Liver (tissue), 9 donors: ENCODE measurements around the gene FANCI. TPM values are rescaled to one million over a fixed set of nuclear protein-coding genes. Genes with fewer than 3 reads are reported as not detected.

ENCODE experiments used
- DNase-seq: peaks from one replicate; pipeline ENCODE4 v3.0.0-alpha.2; 2017; ENCODE audit warnings: low spot score
- H3K27ac ChIP-seq, 2 donors: one replicate each; pipeline ENCODE4 v1.7.0; 2013; ENCODE audit warnings: inconsistent platforms in 2 of 2, low read length in 2 of 2, control low read depth in 1 of 2, low read depth in 1 of 2, mild to moderate bottlenecking in 1 of 2
- H3K27me3 ChIP-seq, 4 donors: one replicate each; pipeline versions ENCODE4 v1.6.1 to v1.7.0; 2013; ENCODE audit warnings: low read length in 3 of 4, inconsistent platforms in 1 of 4, mild to moderate bottlenecking in 1 of 4, moderate library complexity in 1 of 4; ENCODE audit not compliant: control insufficient read depth in 4 of 4, insufficient read depth in 4 of 4
- H3K36me3 ChIP-seq, 4 donors: one replicate each; pipeline versions ENCODE4 v1.6.1 to v1.7.0; 2013; ENCODE audit warnings: low read length in 3 of 4, mild to moderate bottlenecking in 3 of 4, low read depth in 1 of 4, moderate library complexity in 1 of 4; ENCODE audit not compliant: control insufficient read depth in 4 of 4, insufficient read depth in 3 of 4
- H3K4me1 ChIP-seq, 4 donors: one replicate each; pipeline versions ENCODE4 v1.6.1 to v1.7.0; 2013; ENCODE audit warnings: low read length in 3 of 4, mild to moderate bottlenecking in 3 of 4, moderate library complexity in 1 of 4; ENCODE audit not compliant: control insufficient read depth in 4 of 4, insufficient read depth in 4 of 4
- H3K4me3 ChIP-seq, 3 donors: one replicate each; pipeline versions ENCODE4 v1.6.1 to v1.7.0; 2013; ENCODE audit warnings: low read length in 3 of 3, control low read depth in 1 of 3, low read depth in 1 of 3, mild to moderate bottlenecking in 1 of 3
- H3K9ac ChIP-seq, 2 donors: one replicate each; pipeline ENCODE4 v1.7.0; 2013; ENCODE audit warnings: low read length in 2 of 2, mild to moderate bottlenecking in 2 of 2, moderate library complexity in 2 of 2, control low read depth in 1 of 2, low read depth in 1 of 2
- H3K9me3 ChIP-seq, 4 donors: one replicate each; pipeline versions ENCODE4 v1.6.1 to v1.7.0; 2013; ENCODE audit warnings: low read length in 3 of 4; ENCODE audit not compliant: control insufficient read depth in 4 of 4
- ATF3 ChIP-seq: IDR thresholded peaks from 2 replicates; pipeline ENCODE4 v1.6.1; 2016; ENCODE audit warnings: antibody characterized with exemption
- CTCF ChIP-seq: fragments of 150-350 bp; IDR thresholded peaks from 2 replicates; pipeline ENCODE4 v1.5.1; 2017; ENCODE audit warnings: improper control_type of control experiment, low read depth, low read length; ENCODE audit not compliant: missing input control
- EGR1 ChIP-seq, 2 donors: IDR thresholded peaks; 2 replicates each; pipeline ENCODE4 v1.6.1; 2016 to 2018; ENCODE audit warnings: antibody characterized with exemption in 2 of 2, low read depth in 2 of 2
- FOXA2 ChIP-seq: IDR thresholded peaks from 2 replicates; pipeline ENCODE4 v1.6.1; 2016; ENCODE audit warnings: antibody characterized with exemption
- GABPA ChIP-seq, 2 donors: IDR thresholded peaks in 1 of 2; conservative IDR thresholded peaks in 1 of 2; 2 replicates each; pipeline ENCODE4 v1.6.1; 2016; ENCODE audit warnings: antibody characterized with exemption in 2 of 2, mild to moderate bottlenecking in 1 of 2, moderate library complexity in 1 of 2
- JUND ChIP-seq, 2 donors: IDR thresholded peaks; 2 replicates each; pipeline ENCODE4 v1.6.1; 2016; ENCODE audit warnings: antibody characterized with exemption in 2 of 2
- MAX ChIP-seq: IDR thresholded peaks from 2 replicates; pipeline ENCODE4 v1.6.1; 2016; ENCODE audit warnings: antibody characterized with exemption
- NR2F2 ChIP-seq: IDR thresholded peaks from 2 replicates; pipeline ENCODE4 v1.6.1; 2016; ENCODE audit warnings: antibody characterized with exemption
- RXRA ChIP-seq, 2 donors: IDR thresholded peaks; 2 replicates each; pipeline ENCODE4 v1.6.1; 2017 to 2018; ENCODE audit warnings: antibody characterized with exemption in 2 of 2, mild to moderate bottlenecking in 1 of 2
- SP1 ChIP-seq: IDR thresholded peaks from 2 replicates; pipeline ENCODE4 v1.6.1; 2018; ENCODE audit warnings: antibody characterized with exemption, mild to moderate bottlenecking
- TAF1 ChIP-seq: conservative IDR thresholded peaks from 2 replicates; pipeline ENCODE4 v1.6.1; 2016; ENCODE audit warnings: antibody characterized with exemption, mild to moderate bottlenecking
- YY1 ChIP-seq: IDR thresholded peaks from 2 replicates; pipeline ENCODE4 v1.6.1; 2016; ENCODE audit warnings: antibody characterized with exemption, mild to moderate bottlenecking
- ZBTB33 ChIP-seq: IDR thresholded peaks from 2 replicates; pipeline ENCODE4 v1.6.1; 2016; ENCODE audit warnings: antibody characterized with exemption
- WGBS: extraction: QIAGEN DNeasy Blood & Tissue Kit; methylation state at CpG from one replicate; pipeline ENCODE4 v1.1.7; 2013; 5-methylcytosine and 5-hydroxymethylcytosine counted together
- polyA plus RNA-seq, 2 donors: library from polyadenylated mRNA; stranded (reverse) in 1 of 2; unstranded in 1 of 2; fragments of 200-250 nt in 1 of 2; fragments of >200 nt in 1 of 2; fragmentation: Nextera tagmentation in 1 of 2; extraction: Ambion mirVana in 1 of 2; gene quantifications; one replicate each; pipeline versions ENCODE4 v1.2.1 to v1.2.3, GENCODE V29; 2013 to 2015
- total RNA-seq, 2 donors: library from RNA; depleted of rRNA; stranded (reverse); fragments of >200 nt; gene quantifications; one replicate each; pipeline ENCODE4 v1.2.3, GENCODE V29; 2014
- donor health status: healthy.
- donor health status: healthy.
- donor health status: healthy.
- donor health status: healthy.
- donor health status: healthy.

The FANCI gene
- total and polyA plus RNA-seq, 4 donors: 1.7 to 41.9 (median 2.3) TPM

- Histone ChIP-seq H3K27ac (no peak overlapping the region), H3K4me3 (no peak overlapping the region), H3K9me3 (no peaks in the 10 kb centered on the region), H3K27me3 (no peaks in the 10 kb centered on the region), H3K9ac (no peak overlapping the region), H3K4me1 (no peaks in the 10 kb centered on the region), H3K36me3 (no peaks in the 10 kb centered on the region)
- TF ChIP-seq EGR1 (IDR thresholded peaks at IDR 0.05; ENCODE audit: low read depth in 2 of 2) (no peak), ATF3 (no peak), GABPA (IDR thresholded peaks at IDR 0.05 in 1 of 2, conservative IDR thresholded peaks at IDR 0.05 in 1 of 2) (no peak), ZBTB33 (no peak), FOXA2 (no peak), TAF1 (no peak), RXRA (IDR thresholded peaks at IDR 0.05) (no peak)
- WGBS: 92% methylated on average over 1 of the region's 1 CpG
- no peak for DNase-seq
Measured at GRCh38 chr15:89278307-89278706, 34.5 kb downstream of the FANCI start.

- H3K27ac ChIP-seq: no peak overlapping the region
- H3K36me3 ChIP-seq: no peaks in the 10 kb centered on the region
- no peak overlapping the region for H3K9ac ChIP-seq
- no peak overlapping the region for H3K4me3 ChIP-seq
- DNase-seq: no peak
- no peaks in the 10 kb centered on the region for H3K27me3 ChIP-seq
- no peaks in the 10 kb centered on the region for H3K9me3 ChIP-seq
- 98% methylated on average over 4 of the region's 4 CpGs for WGBS
- H3K4me1 ChIP-seq: no peaks in the 10 kb centered on the region
- TF ChIP-seq SP1: no peak
- TF ChIP-seq EGR1 (IDR thresholded peaks at IDR 0.05; ENCODE audit: low read depth in 2 of 2): no peak
Measured at GRCh38 chr15:89282631-89283030, 38.9 kb downstream of the FANCI start.

GRCh38 chr15:89283201-89283600, 39.4 kb downstream of the FANCI start:
- Histone ChIP-seq H3K4me3 (no peak overlapping the region), H3K36me3 (no peaks in the 10 kb centered on the region), H3K4me1 (no peaks in the 10 kb centered on the region), H3K27ac (no peak overlapping the region), H3K9ac (no peak overlapping the region), H3K27me3 (no peaks in the 10 kb centered on the region), H3K9me3 (no peaks in the 10 kb centered on the region)
- no peak for DNase-seq
- WGBS: 98% methylated on average over 4 of the region's 4 CpGs
- no peak for TF ChIP-seq JUND (IDR thresholded peaks at IDR 0.05)
- no peak for TF ChIP-seq NR2F2
- TF ChIP-seq ZBTB33: no peak
- TF ChIP-seq YY1: no peak
- no peak for TF ChIP-seq FOXA2
- TF ChIP-seq CTCF: no peak
- no peak for TF ChIP-seq EGR1 (IDR thresholded peaks at IDR 0.05; ENCODE audit: low read depth in 2 of 2)
- no peak for TF ChIP-seq MAX
- TF ChIP-seq SP1: no peak
- no peak for TF ChIP-seq TAF1
- no peak for TF ChIP-seq GABPA (IDR thresholded peaks at IDR 0.05 in 1 of 2, conservative IDR thresholded peaks at IDR 0.05 in 1 of 2)
- TF ChIP-seq RXRA (IDR thresholded peaks at IDR 0.05): no peak
